Glomerular visceral epithelial cell (primary cell): ENCODE results near the gene CRADD.

ENCODE experiments used
- DNase-seq: peaks from one replicate; pipeline ENCODE4 v3.0.0-alpha.2; 2016; ENCODE audit errors: extremely low spot score

CRADD gene

DNA sequence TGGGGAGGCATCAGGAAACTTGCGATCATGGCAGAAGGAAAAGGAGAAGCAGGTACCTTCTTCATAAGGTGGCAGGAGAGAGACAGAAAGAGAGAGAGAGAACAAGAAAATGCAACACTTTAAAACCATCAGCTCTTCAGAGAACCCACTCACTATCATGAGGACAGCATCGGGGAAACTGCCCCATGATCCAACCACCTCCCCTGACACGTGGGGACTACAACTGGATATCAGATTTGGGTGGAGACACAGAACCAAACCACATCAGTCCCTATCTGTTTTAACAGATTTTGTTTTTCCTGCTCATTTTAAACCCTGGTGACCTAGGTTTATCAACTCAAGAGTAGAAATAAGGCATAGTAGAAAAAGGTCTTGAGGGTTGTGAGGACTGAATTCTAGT lies 261.1 kb downstream of the CRADD start:
- DNase-seq = no peak

- DNase-seq = no peak
Observed at GRCh38 chr12:93938931-93939330, 261.8 kb downstream of the CRADD start.

GRCh38 chr12:93939641-93940325 lies 262.6 kb downstream of the CRADD start:
- no peak for DNase-seq

DNA sequence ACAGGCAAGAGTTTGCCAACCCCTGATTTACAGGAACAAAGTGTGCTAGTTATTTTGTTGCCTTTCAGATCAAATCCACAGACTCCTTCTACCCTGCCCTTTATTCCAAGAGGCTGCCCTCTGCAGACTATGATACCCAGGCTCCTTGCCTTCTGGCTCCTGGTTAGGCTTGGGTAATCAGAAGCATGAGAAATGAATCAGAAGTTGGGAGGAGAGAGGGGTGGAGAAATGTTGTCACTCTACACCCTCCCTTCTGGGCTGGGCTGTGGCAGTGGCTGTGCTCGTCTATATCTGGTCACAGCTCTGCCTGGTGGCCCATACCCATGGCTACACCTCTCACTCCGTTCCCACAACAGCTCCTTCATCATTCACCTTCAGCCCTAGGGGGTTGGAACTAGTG lies 266.6 kb downstream of the CRADD start:
- peak; percentile 36 for DNase-seq

DNA sequence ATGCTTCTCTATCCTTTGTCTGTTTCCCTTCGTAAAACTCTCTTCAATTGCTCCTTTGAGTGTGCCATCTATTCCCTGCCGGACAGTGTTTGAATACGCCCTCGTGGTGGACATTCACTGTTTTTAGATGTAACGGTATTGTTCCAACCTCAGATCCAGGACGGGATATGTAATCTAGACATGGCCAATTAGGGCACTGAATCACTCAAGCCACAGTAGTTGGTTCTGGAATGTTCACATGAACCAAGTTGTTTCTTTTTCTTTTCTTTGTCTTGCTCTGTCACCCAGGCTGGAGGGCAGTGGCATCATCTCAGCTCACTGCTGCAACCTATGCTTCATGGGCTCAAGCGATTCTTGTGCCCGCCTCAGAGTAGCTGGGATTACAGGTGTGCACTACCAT lies 267.0 kb downstream of the CRADD start:
- no peak for DNase-seq
